Keratinocyte (primary cell): Measurements from ENCODE around the gene C11orf68. TPM values are rescaled to one million over a fixed set of nuclear protein-coding genes. Genes with fewer than 3 reads are reported as not detected.

Experiments used
- DNase-seq: peaks from one replicate; pipeline ENCODE4 v3.0.0-alpha.2; 2011; ENCODE audit warnings: low read depth, missing footprints, low spot score
- FAIRE-seq: peaks from 2 replicates; lab custom pipeline; 2011; peaks lifted over from hg19 to GRCh38; lab: Jason Lieb, UNC
- H2AFZ ChIP-seq: 2 replicates; pipeline ENCODE4 v1.6.0; 2012; ENCODE audit warnings: low read length, control low read depth, inconsistent platforms; ENCODE audit not compliant: control insufficient read depth
- H3K27ac ChIP-seq: 2 replicates; pipeline ENCODE4 v1.5.1; 2011; ENCODE audit warnings: low read length; ENCODE audit not compliant: control insufficient read depth, insufficient read depth
- H3K27me3 ChIP-seq: 3 replicates; pipeline ENCODE4 v1.6.0; 2011; ENCODE audit warnings: low read length; ENCODE audit not compliant: control insufficient read depth, insufficient read depth; ENCODE audit errors: extremely low read depth
- H3K36me3 ChIP-seq, 2 experiments: 2 replicates in 1 of 2; 3 replicates in 1 of 2; pipeline ENCODE4 v1.5.1; 2011; ENCODE audit warnings: low read length in 2 of 2, mild to moderate bottlenecking in 1 of 2; ENCODE audit not compliant: control insufficient read depth in 2 of 2, insufficient read depth in 2 of 2; ENCODE audit errors: extremely low read depth in 1 of 2
- H3K4me1 ChIP-seq: 3 replicates; pipeline ENCODE4 v1.5.1; 2011; ENCODE audit warnings: low read length; ENCODE audit not compliant: control insufficient read depth, insufficient read depth; ENCODE audit errors: extremely low read depth
- H3K4me2 ChIP-seq: 3 replicates; pipeline ENCODE4 v1.6.0; 2011; ENCODE audit warnings: low read depth, low read length; ENCODE audit not compliant: control insufficient read depth, insufficient read depth; ENCODE audit errors: extremely low read depth
- H3K4me3 ChIP-seq, 3 experiments: fragments of 200-600 bp in 1 of 3; sonication (generic) in 1 of 3; 2 replicates in 2 of 3; 3 replicates in 1 of 3; pipeline ENCODE4 v1.5.1; 2011 to 2016; ENCODE audit warnings: low read length in 3 of 3, mild to moderate bottlenecking in 3 of 3, control low read depth in 2 of 3, inconsistent platforms in 1 of 3, low read depth in 1 of 3, mixed read lengths in 1 of 3, mixed run types in 1 of 3, moderate library complexity in 1 of 3; ENCODE audit not compliant: control insufficient read depth in 2 of 3, insufficient read depth in 2 of 3; ENCODE audit errors: extremely low read depth in 1 of 3
- H3K79me2 ChIP-seq: 2 replicates; pipeline ENCODE4 v1.6.0; 2012; ENCODE audit warnings: low read length; ENCODE audit not compliant: control insufficient read depth, insufficient read depth
- H3K9ac ChIP-seq: 3 replicates; pipeline ENCODE4 v1.6.0; 2011; ENCODE audit warnings: low read length; ENCODE audit not compliant: control insufficient read depth, insufficient read depth; ENCODE audit errors: extremely low read depth
- H3K9me1 ChIP-seq: 3 replicates; pipeline ENCODE4 v1.6.0; 2011; ENCODE audit warnings: low read length; ENCODE audit not compliant: control insufficient read depth, insufficient read depth; ENCODE audit errors: extremely low read depth
- H3K9me3 ChIP-seq: 2 replicates; pipeline ENCODE4 v1.5.1; 2012; ENCODE audit warnings: low read depth, low read length; ENCODE audit not compliant: control insufficient read depth
- H4K20me1 ChIP-seq: 3 replicates; pipeline ENCODE4 v1.6.0; 2011; ENCODE audit warnings: low read length; ENCODE audit not compliant: control insufficient read depth, insufficient read depth; ENCODE audit errors: extremely low read depth
- EZH2 ChIP-seq: IDR thresholded peaks from one replicate; pipeline ENCODE4 v1.6.1; 2012; ENCODE audit warnings: inconsistent platforms, mild to moderate bottlenecking, low read length, moderate library complexity
- dilution Hi-C: fragments of 300-500 bp; cut with MboI; formaldehyde crosslinking; loops from one replicate; pipeline ENCODE4 v1.7.0; 2020; ENCODE audit warnings: low sequenced_read_pairs; ENCODE audit not compliant: extremely low pct_ligation_motif_present
- polyA plus RNA-seq, 5 experiments: library from polyadenylated mRNA; depleted of rRNA in 3 of 5; stranded (reverse) in 3 of 5; stranded (forward) in 1 of 5; unstranded in 1 of 5; fragments of >200 nt; gene quantifications; 1 replicate in 1 of 5; 2 replicates in 3 of 5; 3 replicates in 1 of 5; pipeline versions ENCODE4 v1.2.1 to v1.2.3, GENCODE V29; 2011 to 2012; ENCODE audit warnings: missing spikeins in 2 of 5, low read depth in 1 of 5, low replicate concordance in 1 of 5
- TF ChIP-seq, protein P1 (sequence below), 3 experiments: IDR thresholded peaks in 1 of 3; conservative IDR thresholded peaks in 1 of 3; optimal IDR thresholded peaks in 1 of 3; 2 replicates in 2 of 3; 3 replicates in 1 of 3; pipeline versions ENCODE3 to v1.5.1; 2011; ENCODE audit warnings: low read length in 3 of 3, mild to moderate bottlenecking in 3 of 3, moderate library complexity in 2 of 3, control low read depth in 1 of 3, inconsistent platforms in 1 of 3; ENCODE audit not compliant: insufficient read depth in 2 of 3; ENCODE audit errors: extremely low read depth in 1 of 3

C11orf68 gene
- polyA plus RNA-seq, 1 donor (not counting 4 experiments of a cell fraction or from before 2014, with no cell fraction given) = 18.4 TPM

DNA sequence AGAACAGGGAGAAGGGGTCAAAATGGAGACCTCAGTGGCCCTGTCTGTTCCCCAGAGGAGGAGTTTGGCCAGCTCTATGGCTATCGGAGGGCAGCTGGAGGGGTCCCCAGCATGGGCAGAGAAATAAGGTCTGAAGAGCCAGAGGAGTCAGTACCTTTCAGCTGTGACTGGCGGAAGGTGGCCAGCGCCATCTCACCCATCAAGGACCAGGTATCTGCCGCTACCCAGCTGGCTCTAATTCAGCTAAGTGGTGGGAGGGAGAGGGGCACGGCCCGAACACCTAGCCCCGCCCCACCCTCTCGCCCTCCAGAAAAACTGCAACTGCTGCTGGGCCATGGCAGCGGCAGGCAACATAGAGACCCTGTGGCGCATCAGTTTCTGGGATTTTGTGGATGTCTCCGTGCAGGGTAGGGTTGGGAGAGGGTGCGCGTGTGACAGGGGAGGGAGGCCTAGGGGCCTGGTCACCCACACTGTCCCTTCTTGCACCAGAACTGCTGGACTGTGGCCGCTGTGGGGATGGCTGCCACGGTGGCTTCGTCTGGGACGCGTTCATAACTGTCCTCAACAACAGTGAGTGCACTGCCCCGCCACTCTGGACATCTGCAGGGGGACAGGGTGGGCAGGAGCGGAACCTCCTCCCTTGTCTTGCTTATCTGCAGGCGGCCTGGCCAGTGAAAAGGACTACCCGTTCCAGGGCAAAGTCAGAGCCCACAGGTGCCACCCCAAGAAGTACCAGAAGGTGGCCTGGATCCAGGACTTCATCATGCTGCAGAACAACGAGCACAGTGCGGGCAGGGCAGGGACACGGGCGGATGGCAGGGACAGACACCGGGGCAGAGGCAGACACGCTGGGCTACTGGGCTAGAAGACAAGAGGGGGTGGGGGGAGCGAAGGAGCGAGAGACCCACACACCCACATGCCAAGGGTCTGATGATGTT is 36.5 kb downstream of the C11orf68 start:
- dilution Hi-C loops = no loop called here
- H3K9me3 ChIP-seq = no peaks in the 10 kb centered on the region
- no peak overlapping the region for H3K4me2 ChIP-seq
- H3K9ac ChIP-seq = no peak overlapping the region
- H3K9me1 ChIP-seq = no peaks in the 10 kb centered on the region
- FAIRE-seq (no peak), DNase-seq (no peak)
- H3K4me3 ChIP-seq = no peak overlapping the region
- no peak overlapping the region for H3K27ac ChIP-seq
- peaks cover 8% of the 10 kb centered on the region for H3K4me1 ChIP-seq
- H2AFZ ChIP-seq = no peak overlapping the region
- H3K36me3 ChIP-seq = peaks cover 31 to 46% of the 10 kb centered on the region in 2 experiments
- H3K79me2 ChIP-seq = peaks cover 11% of the 10 kb centered on the region
- H3K27me3 ChIP-seq = no peaks in the 10 kb centered on the region
- H4K20me1 ChIP-seq = no peaks in the 10 kb centered on the region
- TF ChIP-seq, protein P1, sequence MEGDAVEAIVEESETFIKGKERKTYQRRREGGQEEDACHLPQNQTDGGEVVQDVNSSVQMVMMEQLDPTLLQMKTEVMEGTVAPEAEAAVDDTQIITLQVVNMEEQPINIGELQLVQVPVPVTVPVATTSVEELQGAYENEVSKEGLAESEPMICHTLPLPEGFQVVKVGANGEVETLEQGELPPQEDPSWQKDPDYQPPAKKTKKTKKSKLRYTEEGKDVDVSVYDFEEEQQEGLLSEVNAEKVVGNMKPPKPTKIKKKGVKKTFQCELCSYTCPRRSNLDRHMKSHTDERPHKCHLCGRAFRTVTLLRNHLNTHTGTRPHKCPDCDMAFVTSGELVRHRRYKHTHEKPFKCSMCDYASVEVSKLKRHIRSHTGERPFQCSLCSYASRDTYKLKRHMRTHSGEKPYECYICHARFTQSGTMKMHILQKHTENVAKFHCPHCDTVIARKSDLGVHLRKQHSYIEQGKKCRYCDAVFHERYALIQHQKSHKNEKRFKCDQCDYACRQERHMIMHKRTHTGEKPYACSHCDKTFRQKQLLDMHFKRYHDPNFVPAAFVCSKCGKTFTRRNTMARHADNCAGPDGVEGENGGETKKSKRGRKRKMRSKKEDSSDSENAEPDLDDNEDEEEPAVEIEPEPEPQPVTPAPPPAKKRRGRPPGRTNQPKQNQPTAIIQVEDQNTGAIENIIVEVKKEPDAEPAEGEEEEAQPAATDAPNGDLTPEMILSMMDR (optimal IDR thresholded peaks at IDR 0.05 in 1 of 3, IDR thresholded peaks at IDR 0.05 in 1 of 3, conservative IDR thresholded peaks at IDR 0.05 in 1 of 3; ENCODE audit: extremely low read depth in 1 of 3, insufficient read depth in 2 of 3, low read length in 3 of 3) = no peak
- TF ChIP-seq EZH2 = no peak

DNA sequence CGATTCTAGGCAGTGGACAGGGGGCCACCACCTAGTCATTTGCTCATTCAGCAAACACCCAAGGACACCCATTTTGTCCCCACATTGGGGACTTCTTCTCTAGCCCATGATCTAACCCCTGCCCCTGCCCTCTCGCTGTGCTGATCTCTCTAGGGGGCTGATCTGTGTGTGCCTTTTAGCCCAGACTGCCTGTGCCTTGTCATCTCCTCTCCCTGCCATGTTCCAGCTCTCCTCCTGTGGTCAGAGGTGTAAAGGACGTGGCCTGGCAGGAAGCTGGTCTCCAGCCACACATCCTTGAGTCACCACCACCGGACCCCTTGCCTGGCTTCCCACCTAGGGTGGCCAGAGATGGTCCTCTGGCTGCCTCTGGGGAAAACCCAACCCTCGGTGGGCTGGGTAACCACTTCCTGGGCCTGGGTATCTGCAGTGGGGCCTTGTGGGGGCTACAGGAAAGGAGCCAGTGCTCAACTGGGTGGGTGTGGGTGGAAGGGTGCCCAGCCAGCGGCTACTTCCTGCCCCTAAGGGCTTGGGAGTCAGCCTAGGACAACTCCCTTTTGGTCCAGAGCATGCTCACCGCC is 37.9 kb downstream of the C11orf68 start:
- Histone ChIP-seq H3K27ac (no peak overlapping the region), H2AFZ (no peak overlapping the region), H3K27me3 (no peaks in the 10 kb centered on the region), H3K4me3 (no peak overlapping the region), H4K20me1 (no peaks in the 10 kb centered on the region), H3K4me2 (no peak overlapping the region), H3K9me3 (no peaks in the 10 kb centered on the region), H3K36me3 (peaks cover 24 to 38% of the 10 kb centered on the region in 2 experiments), H3K4me1 (no peaks in the 10 kb centered on the region), H3K9ac (no peak overlapping the region), H3K9me1 (no peaks in the 10 kb centered on the region), H3K79me2 (no peaks in the 10 kb centered on the region)
- dilution Hi-C loops = no loop called here
- FAIRE-seq (no peak), DNase-seq (no peak)
- TF ChIP-seq, protein P1 (optimal IDR thresholded peaks at IDR 0.05 in 1 of 3, IDR thresholded peaks at IDR 0.05 in 1 of 3, conservative IDR thresholded peaks at IDR 0.05 in 1 of 3; ENCODE audit: extremely low read depth in 1 of 3, insufficient read depth in 2 of 3, low read length in 3 of 3) = no peak
- no peak for TF ChIP-seq EZH2
